GM19099 (cell line): Measurements from ENCODE around the gene ITGAL.

Source experiments
- POLR2A ChIP-seq: IDR thresholded peaks from 3 replicates; pipeline ENCODE4 v1.6.1; 2011; ENCODE audit warnings: low read depth; ENCODE audit not compliant: insufficient read length; ENCODE audit errors: extremely low read depth

ITGAL gene

DNA sequence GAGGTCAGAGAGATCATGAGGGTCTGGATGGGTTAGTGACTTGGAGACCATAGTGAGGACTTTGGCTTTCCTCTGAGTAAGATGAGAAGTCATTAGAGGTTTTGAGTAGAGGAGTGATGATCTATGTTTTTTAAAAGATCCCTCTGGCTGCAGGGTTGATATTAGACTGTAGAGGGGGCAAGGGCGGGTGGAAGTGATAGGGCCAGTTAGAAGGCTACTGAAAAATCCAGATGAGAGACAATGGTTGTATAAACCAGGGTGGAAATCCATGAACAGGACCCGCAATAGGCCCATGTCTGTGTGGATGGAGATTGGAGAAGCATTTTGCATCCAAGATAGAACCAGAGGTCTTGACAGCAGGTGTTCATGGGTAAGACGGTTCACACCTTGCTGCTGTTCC, 9.8 kb downstream of the ITGAL start:
- no peak for TF ChIP-seq POLR2A

DNA sequence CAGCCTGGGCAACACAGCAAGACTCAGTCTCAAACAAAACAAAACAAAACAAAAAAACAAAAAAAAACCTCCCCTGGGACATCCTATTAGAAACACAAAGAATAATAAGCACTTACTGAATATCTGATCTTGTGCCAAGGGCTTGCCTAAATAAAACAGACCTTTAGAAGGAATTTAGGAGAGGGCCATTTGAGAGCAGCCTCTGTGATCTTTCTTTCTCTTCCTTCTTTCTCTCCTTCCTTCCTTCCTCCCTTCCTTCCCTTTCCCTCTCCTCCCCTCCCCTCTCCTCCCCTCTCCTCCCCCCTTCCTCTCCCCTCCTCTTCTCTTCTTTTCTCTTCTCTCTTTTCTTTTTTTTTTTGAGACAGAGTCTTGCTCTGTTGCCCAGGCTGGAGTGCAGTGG, 12.3 kb downstream of the ITGAL start:
- TF ChIP-seq POLR2A: no peak

DNA sequence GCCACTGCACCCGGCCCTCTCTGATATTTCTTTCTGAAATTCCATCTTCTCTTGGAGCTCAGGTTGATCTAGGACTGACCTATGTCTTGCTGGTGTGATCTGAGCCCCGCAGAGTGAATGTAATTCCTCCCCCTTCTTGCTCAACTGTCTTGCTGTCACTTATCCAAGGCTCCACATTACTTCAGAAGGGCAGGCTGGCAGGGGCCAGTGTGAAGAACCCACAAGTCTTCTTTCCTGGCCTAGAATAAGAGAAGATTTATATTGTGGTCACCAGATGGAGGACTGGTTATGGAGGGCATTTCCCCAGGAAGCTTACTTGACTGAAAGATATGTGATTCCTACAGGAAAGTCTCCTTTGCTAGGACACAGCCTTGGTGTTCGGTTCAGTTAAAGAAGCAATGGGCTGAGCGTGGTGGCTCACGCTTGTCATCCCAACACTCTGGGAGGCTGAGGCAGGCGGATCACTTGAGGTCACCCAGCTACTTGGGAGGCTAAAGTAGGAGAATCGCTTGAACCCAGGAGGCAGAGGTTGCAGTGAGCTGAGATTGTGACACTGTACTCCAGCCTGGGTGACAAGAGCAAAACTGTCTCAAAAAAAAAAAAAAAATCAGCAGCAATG, 13.4 kb downstream of the ITGAL start:
- no peak for TF ChIP-seq POLR2A

DNA sequence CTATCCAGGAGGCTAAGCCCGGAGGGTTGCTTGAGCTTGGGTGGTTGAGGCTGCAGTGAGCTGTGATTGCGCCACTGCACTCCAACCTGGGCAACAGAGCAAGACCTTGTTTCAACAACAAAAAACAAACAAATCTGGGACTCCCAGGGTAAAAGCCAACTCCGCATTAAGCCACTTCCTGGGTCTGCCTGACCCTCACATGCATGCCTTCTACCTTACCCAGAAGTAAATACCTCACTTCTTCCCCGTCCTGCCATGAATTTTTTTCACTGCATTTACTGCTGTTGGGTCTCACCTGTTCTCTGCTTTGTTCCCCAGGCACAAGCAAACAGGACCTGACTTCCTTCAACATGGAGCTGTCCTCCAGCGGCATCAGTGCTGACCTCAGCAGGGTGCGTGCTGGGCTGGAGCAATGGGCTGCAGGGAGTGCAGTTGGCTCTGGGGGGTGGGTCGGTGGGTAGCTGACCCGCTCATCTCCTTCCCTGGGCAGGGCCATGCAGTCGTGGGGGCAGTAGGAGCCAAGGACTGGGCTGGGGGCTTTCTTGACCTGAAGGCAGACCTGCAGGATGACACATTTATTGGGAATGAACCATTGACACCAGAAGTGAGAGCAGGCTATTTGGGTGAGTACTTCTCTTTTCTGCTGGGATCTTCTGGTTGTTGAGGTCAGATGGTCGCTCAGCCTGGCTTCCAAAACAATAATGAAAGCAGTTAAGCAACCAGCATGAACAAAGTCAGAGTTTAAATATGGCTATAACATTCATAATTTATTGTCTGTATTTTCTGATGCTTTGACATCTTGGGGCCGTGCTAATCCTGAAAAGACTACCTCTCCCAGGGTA, 16.4 kb downstream of the ITGAL start:
- TF ChIP-seq POLR2A: no peak

DNA sequence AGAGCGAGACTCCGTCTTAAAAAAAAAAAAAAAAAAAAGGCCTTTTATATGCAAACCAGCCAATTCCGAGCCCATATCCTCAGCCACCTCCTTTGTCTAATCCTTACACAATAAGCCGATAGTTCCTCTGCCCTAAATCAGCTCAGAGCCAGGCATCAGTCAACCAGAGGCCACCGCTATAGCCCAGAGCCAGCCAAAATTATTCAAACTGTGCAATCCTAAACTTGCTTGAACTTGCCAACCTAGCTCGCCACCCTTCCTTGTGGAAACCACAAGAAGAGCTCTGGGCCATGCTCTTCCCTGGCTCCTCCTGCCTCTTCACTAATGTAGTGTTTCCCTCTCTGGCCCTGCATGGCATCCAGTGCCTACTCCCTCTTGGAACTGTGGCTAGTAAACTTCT, 17.7 kb downstream of the ITGAL start:
- TF ChIP-seq POLR2A: no peak

DNA sequence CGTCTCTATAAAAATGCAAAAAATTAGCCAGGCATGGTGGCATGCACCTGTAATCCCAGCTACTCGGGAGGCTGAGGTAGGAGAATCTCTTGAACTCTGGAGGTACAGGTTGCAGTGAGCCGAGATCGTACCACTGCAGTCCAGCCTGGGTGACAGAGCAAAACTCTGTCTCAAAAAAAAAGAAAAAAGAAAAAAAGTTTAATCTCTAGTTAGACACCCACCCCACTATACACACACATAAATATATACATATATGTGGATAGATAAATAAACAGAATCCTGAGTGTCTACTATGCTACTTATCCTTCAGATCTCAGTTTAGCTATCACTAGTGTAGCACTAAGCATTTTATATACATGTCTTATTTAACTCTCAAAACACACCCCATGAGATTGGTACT, 18.7 kb downstream of the ITGAL start:
- TF ChIP-seq POLR2A: no peak

DNA sequence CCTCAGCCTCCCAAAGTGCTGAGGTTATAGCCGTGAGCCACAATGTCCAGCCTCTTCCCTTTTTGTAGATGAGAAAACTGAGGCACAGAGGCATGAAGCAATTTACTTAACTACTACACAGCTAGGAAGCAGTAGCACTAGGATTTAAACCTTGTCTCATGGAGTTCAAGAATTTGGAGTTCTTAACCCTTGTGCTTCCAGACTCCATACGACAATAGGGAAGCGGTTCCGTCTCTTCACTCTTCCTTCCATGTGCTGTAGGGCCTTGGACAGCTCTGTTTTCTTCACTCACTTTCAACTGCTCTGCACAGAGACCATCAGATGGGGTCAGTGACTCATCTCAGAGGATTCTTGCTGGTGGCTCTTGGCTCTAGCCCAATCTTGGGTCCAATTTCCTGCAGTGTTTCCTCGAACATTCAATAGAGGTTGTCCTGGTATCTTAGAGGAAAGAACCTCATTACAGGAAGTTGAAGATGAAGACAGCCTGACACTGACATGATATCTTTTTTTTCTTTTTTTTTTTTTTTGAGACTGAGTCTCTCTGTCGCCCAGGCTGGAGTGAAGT, 19.3 kb downstream of the ITGAL start:
- no peak for TF ChIP-seq POLR2A

DNA sequence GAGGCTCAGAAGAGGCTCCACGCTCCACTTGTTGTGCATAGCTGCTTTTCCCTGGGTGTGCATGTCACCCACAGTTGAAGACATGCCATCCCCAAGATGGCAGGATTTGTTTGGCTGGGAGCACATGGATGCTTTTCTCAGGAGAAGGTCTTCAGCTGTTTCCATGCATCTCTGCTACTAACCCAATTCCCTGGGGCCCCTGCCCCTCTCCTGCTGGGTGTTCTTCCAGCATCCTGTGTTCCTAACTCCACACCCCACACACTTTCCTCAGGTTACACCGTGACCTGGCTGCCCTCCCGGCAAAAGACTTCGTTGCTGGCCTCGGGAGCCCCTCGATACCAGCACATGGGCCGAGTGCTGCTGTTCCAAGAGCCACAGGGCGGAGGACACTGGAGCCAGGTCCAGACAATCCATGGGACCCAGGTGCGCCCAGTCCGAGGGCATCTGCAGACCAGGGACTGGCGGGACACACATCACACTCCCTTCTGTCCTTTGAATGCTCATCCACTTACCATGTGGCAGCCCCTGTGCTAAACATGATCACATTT, 21.5 kb downstream of the ITGAL start:
- no peak for TF ChIP-seq POLR2A

DNA sequence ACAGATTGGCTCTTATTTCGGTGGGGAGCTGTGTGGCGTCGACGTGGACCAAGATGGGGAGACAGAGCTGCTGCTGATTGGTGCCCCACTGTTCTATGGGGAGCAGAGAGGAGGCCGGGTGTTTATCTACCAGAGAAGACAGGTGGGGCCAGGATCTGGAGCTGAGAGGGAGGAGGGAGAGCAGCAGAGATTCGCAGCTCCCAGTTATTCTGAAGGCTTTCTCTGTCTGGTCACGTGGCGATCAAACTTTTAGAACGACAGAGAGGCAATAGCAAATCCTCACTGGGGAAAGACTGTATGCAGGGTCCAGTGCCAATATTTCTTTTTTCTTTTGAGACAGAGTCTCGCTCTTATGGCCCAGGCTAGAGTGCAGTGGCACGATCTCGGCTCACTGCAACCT, 22.2 kb downstream of the ITGAL start:
- TF ChIP-seq POLR2A: no peak

DNA sequence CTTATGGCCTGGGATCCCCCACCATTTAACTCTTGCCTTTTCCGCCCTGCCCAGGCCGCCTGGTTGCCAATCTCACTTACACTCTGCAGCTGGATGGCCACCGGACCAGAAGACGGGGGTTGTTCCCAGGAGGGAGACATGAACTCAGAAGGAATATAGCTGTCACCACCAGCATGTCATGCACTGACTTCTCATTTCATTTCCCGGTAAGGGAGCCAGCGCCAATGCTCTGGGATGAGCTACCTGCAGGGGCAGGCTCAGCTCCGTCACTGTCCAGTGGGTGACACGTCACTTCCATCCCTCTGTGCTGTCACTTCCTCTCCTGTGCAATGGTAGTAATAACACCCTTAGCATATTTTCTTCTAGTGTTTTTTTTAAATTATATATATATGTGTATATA, 26.7 kb downstream of the ITGAL start:
- TF ChIP-seq POLR2A: no peak

DNA sequence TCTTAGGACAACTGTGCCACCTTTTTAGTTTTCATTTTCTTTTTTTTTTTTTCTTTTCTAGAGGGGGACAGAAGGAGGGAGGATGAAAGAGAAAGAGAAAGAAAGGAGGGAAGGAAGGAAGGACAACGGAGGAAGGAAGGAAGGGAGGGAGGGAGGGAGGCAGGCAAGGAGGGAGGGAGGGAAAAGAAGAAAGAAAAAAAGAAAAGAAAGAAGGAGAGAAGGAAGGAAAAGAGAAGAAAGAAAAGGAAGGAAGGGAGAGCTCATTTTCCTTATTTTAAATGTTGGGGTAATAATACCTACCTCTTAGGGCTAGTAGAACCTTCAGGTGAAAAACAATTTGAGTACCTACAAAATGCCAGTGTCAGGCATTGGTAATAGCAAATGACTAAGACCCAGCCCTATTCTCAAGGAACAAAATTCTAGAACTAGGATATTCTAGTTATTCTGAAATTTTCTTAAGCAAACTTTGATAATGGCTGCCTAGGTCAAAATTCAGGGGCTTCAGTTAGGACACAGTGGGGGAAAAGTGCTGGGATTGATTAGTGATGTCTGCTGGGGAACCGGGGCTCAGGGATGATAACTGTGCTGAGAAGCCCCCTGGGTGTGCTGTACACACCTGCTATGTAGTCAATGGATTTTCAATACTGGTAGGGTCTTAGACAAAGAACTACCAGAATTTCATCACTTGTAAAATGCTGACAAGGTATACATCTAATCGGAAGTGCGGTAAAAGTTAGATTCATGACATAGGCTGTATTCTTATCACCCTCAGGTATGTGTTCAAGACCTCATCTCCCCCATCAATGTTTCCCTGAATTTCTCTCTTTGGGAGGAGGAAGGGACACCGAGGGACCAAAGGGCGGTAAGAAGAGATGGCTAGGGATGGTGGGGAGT, 31.1 kb downstream of the ITGAL start:
- no peak for TF ChIP-seq POLR2A

DNA sequence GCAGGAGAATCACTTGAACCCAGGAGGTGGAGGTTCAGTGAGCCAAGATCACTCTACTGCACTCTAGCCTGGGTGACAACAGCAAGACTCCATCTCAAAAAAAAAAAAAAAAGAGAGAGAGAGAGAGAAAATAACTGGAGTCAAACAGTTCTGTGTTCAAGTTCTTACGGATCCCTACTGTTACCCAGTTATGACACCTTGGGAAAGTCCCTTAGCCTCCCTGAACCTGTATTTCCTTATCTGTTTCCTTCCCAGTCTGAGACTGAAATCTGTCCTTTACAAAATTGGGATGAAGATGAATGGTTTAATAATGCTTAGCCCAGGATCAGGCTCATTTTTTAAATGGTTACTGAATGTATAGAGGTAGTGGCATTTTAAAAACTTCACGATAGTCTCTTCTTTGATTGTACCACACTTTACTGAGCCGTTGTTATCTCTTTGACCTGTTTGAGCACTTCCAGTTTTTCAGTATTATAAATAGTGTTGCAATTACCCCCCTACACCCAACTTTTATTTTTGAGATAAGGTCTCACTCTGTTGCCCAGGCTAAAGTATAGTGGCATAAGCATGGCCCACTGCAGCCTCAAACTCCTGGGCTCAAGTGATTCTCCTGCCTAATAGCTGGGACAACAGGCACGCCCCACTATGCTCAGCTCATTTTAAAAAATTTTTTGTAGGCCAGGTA, 36.7 kb downstream of the ITGAL start:
- TF ChIP-seq POLR2A: no peak

DNA sequence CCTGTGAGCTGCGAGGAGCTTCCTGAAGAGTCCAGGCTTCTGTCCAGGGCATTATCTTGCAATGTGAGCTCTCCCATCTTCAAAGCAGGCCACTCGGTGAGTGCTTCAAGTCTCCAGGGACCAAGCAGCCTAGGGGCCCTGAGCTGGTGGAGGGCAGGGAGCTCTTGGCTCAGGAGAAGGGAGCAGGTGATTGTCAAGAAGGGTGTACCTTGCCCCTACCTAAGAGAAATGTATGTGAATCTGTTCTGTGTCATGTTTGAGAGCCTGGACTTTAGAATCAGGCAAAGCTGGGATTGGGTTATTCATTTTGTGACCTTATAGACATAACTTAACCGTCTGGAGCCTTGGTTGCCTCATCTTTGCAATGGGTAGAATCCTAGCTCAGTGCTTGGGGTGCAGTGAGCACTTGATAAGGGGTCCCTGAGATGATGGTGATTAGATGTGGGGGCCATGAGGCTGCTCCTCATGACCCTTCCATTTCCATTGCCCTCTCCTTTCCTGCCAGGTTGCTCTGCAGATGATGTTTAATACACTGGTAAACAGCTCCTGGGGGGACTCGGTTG, 37.9 kb downstream of the ITGAL start:
- no peak for TF ChIP-seq POLR2A

DNA sequence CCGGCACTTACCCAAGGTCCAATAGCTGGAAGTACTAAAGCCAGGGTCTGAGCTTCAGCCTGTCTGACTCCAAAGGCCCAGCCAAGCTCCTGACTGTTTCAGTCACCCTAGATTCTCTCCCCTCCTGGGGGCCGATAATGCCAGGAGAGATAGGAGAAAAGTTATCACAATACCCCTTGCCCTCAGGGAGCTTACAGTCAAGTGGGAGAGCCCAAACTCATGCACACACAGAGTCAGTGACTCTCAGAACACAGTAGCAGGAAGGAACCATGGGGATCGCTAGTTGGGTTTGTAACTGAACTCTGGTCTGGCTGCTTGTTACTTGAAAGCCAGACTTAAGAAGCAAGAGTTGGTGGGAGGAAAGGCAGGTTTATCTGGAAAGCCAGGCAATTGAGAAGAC, 39.0 kb downstream of the ITGAL start:
- no peak for TF ChIP-seq POLR2A
